NOMO-1 treated with dmso at 0.1 percent for 144 hours (cell line): ENCODE data around the gene EYA4.

ENCODE experiments used
- DNase-seq: peaks from one replicate; lab custom pipeline; 2025; ENCODE audit not compliant: unreplicated experiment; lab: John Stamatoyannopoulos, UW

The EYA4 gene

DNA sequence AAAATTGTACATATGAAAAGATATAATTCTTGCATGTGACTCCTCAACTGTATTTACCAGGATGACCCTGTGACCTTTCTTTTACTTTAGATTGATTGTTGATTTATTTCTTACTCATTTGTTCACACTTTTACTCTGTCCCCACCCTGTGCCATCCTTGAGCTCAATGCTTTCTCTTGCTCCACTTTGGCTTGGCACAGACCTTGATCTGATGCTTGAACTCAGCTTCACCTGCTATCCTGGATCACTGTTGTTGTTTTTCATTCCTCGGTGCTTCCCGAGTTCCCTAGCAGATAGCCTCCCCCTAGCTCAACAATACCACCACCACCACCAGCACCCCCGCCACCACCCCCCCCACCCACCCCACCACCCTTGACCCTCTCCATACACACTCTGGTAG, 102.1 kb downstream of the EYA4 start:
- DNase-seq: no peak

DNA sequence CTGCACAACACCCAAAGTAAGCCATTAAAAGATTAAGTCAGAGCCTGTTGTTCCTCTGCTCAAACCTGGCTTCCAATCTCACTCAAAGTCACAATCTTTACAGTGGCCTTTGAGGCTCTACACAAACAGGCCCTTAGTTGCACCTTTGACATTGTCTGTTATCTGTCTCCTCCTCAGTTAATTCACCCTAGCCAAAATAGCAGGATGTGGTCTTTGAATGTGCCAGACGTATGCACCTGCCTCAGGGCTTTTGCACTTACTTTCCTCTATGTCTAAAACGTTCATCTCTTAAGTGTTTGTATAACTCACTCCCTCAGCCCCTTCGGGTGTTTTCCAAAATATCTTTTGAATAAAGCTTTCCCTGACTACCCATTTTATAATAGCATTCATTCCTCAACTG, 107.7 kb downstream of the EYA4 start:
- DNase-seq: no peak

DNA sequence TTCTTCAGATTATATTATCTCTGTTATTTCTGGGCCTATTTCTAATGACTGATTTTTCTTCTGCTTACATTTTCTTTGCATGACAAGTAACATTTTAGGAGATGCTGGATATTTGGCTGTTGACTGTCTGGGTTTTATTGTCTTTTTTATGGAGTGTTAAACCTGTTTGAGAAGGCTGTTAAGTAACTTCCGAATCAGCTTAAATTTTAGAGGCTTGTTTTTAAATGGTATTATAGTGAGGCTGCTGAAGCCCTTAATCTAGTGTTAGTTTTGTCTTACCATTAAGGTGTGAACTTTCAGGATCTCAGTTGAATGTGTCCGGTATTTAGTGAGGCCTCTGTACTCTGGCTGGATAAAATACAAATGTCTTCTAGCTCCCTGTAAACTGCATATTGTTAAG, 109.8 kb downstream of the EYA4 start:
- no peak for DNase-seq

- DNase-seq: no peak
Observed at GRCh38 chr6:133352046-133352445, 110.9 kb downstream of the EYA4 start.

- DNase-seq: no peak
Observed at GRCh38 chr6:133353061-133353460, 111.9 kb downstream of the EYA4 start.

DNA sequence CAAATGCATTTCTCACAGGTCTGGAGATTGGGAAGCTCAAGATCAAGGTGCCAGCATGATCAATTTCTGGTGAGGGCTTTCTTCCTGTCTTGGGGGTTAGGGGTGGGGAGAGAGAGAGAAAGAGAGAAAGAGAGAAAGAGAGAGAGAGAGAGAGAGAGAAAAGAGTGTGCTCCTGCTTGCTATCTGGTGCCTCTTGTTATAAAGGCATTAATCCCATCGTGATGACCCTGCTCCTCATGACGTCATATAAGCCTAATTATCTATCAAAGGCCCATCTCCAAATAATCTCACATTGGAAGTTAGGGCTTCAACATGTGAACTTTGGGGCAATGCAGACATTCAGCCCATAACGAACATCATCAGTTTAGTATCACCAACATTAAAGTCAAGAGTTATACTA, 114.8 kb downstream of the EYA4 start:
- no peak for DNase-seq

- DNase-seq: no peak
Observed at GRCh38 chr6:133358574-133359150, 117.5 kb downstream of the EYA4 start.

DNA sequence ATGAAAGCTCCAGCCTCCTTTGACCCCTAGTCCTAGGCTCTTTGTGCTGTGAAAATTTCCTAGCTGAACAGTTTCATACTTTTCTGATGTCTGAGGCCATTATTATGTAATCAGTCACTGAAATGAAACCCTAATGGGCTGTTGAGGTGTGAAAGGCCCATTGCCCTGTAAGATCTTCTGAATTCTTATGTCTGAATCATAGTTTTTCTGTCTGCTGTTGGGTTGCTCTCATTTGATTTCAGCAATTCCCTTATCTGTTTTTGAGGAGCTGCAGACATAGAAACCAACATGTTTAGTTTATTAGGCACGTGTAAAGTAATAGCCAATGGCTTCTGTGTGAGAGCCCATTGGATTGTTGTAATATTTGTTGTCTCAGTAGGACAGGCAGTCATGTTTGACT, 118.1 kb downstream of the EYA4 start:
- DNase-seq: no peak

- no peak for DNase-seq
Observed at GRCh38 chr6:133359760-133360159, 118.6 kb downstream of the EYA4 start.

GRCh38 chr6:133360194-133360593, 119.0 kb downstream of the EYA4 start:
- no peak for DNase-seq

- DNase-seq: no peak
Observed at GRCh38 chr6:133362813-133363212, 121.7 kb downstream of the EYA4 start.

- no peak for DNase-seq
Observed at GRCh38 chr6:133368664-133369063, 127.5 kb downstream of the EYA4 start.

- DNase-seq: no peak
Observed at GRCh38 chr6:133369773-133370272, 128.7 kb downstream of the EYA4 start.

DNA sequence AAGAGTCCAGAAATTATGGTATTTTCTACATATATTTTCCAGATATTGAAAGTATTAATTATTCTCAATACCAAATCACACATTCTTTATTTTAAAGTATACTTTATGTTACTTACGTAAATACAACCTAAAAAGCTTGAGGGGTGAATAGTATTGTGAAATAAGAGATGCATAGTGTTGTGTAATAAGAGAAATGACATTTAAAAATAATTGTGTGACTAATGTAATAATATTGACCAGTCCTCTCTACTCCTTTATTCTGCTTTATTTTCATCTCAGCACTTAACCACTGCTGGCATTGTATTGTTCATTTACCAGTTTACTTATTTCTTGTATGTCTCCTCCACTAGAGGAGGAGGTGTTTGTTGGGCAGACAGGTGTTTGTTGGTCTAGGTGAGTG, 135.6 kb downstream of the EYA4 start:
- no peak for DNase-seq

DNA sequence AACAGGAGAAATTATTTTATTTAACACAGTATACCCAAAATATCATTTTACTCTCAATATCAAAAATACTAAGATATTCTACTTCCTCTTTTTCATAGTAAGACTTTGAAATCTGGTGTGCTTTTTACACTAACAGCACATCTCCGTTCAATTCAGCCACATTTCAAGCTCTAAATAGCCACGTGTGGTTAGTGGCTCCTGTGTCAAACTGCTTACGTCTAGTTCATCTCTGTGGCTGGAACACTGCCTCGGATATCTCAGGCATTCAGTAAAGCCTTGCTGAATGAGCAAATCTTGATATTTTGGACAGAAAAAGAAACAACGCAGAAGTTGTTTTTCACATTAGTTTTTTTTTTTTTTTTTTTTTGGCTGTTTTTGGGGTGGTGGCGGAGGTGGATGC, 136.1 kb downstream of the EYA4 start:
- DNase-seq: no peak

GRCh38 chr6:133380047-133380446, 138.9 kb downstream of the EYA4 start:
- DNase-seq: no peak

GRCh38 chr6:133380723-133381122, 139.6 kb downstream of the EYA4 start:
- DNase-seq: no peak

DNA sequence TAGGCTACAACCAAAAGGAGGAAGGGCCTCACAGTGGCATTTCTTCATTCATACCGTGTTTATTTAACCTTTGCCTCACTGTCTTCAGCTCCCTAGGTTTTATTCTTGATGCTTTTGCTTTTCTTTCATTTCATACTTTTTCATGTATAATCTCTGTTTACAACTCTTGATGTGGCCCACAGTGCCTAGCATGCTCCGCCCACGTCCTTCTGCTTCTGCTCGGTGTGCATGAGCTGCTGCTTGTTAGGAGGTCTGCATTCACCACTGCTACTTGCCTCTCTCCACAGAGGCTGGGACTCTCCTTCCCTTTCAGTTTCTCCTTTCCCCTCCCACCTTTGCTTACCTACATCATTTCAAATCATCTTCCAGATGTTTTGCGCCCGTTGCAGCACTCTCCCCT, 147.6 kb downstream of the EYA4 start:
- no peak for DNase-seq

GRCh38 chr6:133390168-133390567, 149.0 kb downstream of the EYA4 start:
- DNase-seq: no peak

- no peak for DNase-seq
Observed at GRCh38 chr6:133392015-133392414, 150.9 kb downstream of the EYA4 start.

GRCh38 chr6:133392641-133393040, 151.5 kb downstream of the EYA4 start:
- DNase-seq: no peak

DNA sequence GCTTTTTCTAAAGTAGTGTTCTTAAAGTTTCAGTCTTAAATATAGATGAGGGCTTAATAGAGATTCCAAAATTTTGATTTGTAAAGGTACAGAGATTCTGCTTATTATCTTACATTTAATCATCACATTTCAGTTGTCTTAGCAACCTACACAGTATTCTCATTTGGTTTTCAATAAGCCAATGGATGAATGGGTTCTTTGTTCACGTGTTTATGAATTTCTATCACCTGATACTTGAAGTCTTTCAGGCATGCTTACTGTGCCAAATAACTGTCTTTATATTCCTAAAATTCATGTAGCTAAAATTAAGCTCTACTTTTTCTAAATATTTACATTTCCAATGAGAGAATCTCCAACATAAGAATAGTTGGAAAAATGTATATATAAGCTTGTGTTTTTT, 152.7 kb downstream of the EYA4 start:
- no peak for DNase-seq

DNA sequence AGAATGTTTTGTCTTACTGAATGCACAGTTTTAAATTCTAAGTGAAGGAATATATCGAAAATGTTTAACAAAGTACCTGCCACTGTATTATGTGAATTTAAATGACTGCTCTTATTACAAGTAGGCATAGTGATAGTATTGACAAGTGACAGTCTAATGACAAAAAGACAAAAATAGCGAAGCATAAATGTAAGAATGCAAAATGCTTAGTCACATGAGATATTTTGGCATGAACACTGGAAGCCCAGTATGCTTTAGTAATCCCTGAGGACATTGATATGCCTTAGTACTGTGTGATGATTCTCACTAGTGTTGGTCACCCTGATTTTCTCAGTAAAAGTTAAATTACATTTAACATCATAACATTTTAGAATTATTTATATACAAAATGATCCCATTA, 153.5 kb downstream of the EYA4 start:
- DNase-seq: no peak
